Measurements from ENCODE around the gene CR1. TPM values are rescaled to one million over a fixed set of nuclear protein-coding genes. Genes with fewer than 3 reads are reported as not detected.

Gene CR1
- total RNA-seq, 1 experiment from 2014 or later = 0.07 TPM

GRCh38 chr1:207500306-207500705 is 4.3 kb downstream of the CR1 start:
- DNase-seq (ENCODE audit: low read depth, low spot score) (no peak), ATAC-seq (no peak)
- no peaks in the 10 kb centered on the region for H3K79me2 ChIP-seq (ENCODE audit: insufficient read depth, low read length)
- H3K9me2 ChIP-seq (ENCODE audit: insufficient read depth) = no peaks in the 10 kb centered on the region
- H3K27ac ChIP-seq (ENCODE audit: low read depth, low read length) = no peak overlapping the region
- no peaks in the 10 kb centered on the region for H3K9me3 ChIP-seq (ENCODE audit: control insufficient read depth in 1 of 2, insufficient read depth in 1 of 2, low read depth in 1 of 2, low read length in 2 of 2)
- no peak overlapping the region for H2AFZ ChIP-seq (ENCODE audit: low read depth, low read length, poor library complexity, severe bottlenecking)
- intact Hi-C loops (cut with micrococcal nuclease) = no loop called here
- no peak overlapping the region for H3K4me2 ChIP-seq (ENCODE audit: low read length)
- BruUV-seq (replicated peaks) = no TSS peak
- no peaks in the 10 kb centered on the region for H3K4me1 ChIP-seq (ENCODE audit: control insufficient read depth in 1 of 2, insufficient read depth in 2 of 2, low read length in 2 of 2)
- no peak overlapping the region for H3K9ac ChIP-seq (ENCODE audit: low read length)
- RAD21 ChIA-PET (ENCODE audit: low non-redundant PET in 1 of 2, low total read pairs in 2 of 2, uncharacterized antibody in 2 of 2, unreplicated experiment in 2 of 2) = interaction anchor here in 1 of 2 experiments (1.5 kb wide), 1 partner anchor 588 kb away, joined by 4 read pairs; no protein-coding TSS in a partner anchor
- CTCF ChIA-PET = interaction anchor here (0.7 to 3.3 kb wide), 11 partner anchors 45 to 588 kb away, joined by 3 to 33 read pairs (median 4); partner anchors contain the start of genes CR2 and PFKFB2
- H4K20me1 ChIP-seq (ENCODE audit: insufficient read depth) = no peaks in the 10 kb centered on the region
- no peaks in the 10 kb centered on the region for H3K36me3 ChIP-seq (ENCODE audit: control insufficient read depth in 1 of 2, insufficient read depth in 2 of 2, low read length in 2 of 2)
- TF ChIP-seq EZH2phosphoT487 (IDR thresholded peaks at IDR 0.05; ENCODE audit: borderline replicate concordance) = no peak
- no peak for TF ChIP-seq ELF1 (IDR thresholded peaks at IDR 0.05; ENCODE audit: borderline replicate concordance, low read depth)
- no peak for TF ChIP-seq POLR2AphosphoS5 (IDR thresholded peaks at IDR 0.05; ENCODE audit: low read depth, low read length)
- no peak for TF ChIP-seq CEBPB (IDR thresholded peaks at IDR 0.05; ENCODE audit: low read depth)
- TF ChIP-seq, protein P1, sequence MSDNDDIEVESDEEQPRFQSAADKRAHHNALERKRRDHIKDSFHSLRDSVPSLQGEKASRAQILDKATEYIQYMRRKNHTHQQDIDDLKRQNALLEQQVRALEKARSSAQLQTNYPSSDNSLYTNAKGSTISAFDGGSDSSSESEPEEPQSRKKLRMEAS (IDR thresholded peaks at IDR 0.05) = no peak
- TF ChIP-seq SIN3A (IDR thresholded peaks at IDR 0.05; ENCODE audit: low read depth) = no peak
- no peak for TF ChIP-seq ZBTB33 (IDR thresholded peaks at IDR 0.05; ENCODE audit: extremely low read depth, insufficient replicate concordance, low read length)
- no peak for TF ChIP-seq FOSL1 (IDR thresholded peaks at IDR 0.05; ENCODE audit: low read depth)
- no peak for TF ChIP-seq SRF (IDR thresholded peaks at IDR 0.05; ENCODE audit: low read depth)
- TF ChIP-seq YY1 (IDR thresholded peaks at IDR 0.05; ENCODE audit: extremely low read depth, insufficient replicate concordance, low read depth, low read length) = no peak
- no peak for TF ChIP-seq EZH2 (IDR thresholded peaks at IDR 0.05)
- no peak for TF ChIP-seq SP1 (IDR thresholded peaks at IDR 0.05; ENCODE audit: low read depth)
- no peak overlapping the region for H3K4me3 ChIP-seq (replicated peaks in 1 of 2; ENCODE audit: low read depth in 1 of 2, low read length in 2 of 2)
- H3K27me3 ChIP-seq (ENCODE audit: insufficient read depth, low read length) = peaks cover 5% of the 10 kb centered on the region; the same call in 1 of the 2 replicates
- POLR2A ChIA-PET = no interaction called here

All from HCT116 (cell line).